Measurements from ENCODE around the gene TEAD4. TPM values are rescaled to one million over a fixed set of nuclear protein-coding genes. Genes with fewer than 3 reads are reported as not detected.
A peak's percentile ranks its signal among the peaks of the same experiment; 100 is the strongest.

TEAD4 gene
- total RNA-seq, 1 experiment from 2014 or later = 96.8 TPM

- no peak for TF ChIP-seq ATF3 (CRISPR knock-in tag; conservative IDR thresholded peaks at IDR 0.05)
- TF ChIP-seq, protein P1, sequence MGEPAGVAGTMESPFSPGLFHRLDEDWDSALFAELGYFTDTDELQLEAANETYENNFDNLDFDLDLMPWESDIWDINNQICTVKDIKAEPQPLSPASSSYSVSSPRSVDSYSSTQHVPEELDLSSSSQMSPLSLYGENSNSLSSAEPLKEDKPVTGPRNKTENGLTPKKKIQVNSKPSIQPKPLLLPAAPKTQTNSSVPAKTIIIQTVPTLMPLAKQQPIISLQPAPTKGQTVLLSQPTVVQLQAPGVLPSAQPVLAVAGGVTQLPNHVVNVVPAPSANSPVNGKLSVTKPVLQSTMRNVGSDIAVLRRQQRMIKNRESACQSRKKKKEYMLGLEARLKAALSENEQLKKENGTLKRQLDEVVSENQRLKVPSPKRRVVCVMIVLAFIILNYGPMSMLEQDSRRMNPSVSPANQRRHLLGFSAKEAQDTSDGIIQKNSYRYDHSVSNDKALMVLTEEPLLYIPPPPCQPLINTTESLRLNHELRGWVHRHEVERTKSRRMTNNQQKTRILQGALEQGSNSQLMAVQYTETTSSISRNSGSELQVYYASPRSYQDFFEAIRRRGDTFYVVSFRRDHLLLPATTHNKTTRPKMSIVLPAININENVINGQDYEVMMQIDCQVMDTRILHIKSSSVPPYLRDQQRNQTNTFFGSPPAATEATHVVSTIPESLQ (CRISPR knock-in tag; IDR thresholded peaks at IDR 0.05) = no peak
- TF ChIP-seq MLX (CRISPR knock-in tag; IDR thresholded peaks at IDR 0.05) = no peak
- peak; percentile 59; the same call in 1 of the 2 replicates for TF ChIP-seq ZBTB21 (CRISPR knock-in tag; IDR thresholded peaks at IDR 0.05; ENCODE audit: borderline replicate concordance)
- TF ChIP-seq HMGA2 (CRISPR knock-in tag; IDR thresholded peaks at IDR 0.05) = no peak
- TF ChIP-seq, protein P2, sequence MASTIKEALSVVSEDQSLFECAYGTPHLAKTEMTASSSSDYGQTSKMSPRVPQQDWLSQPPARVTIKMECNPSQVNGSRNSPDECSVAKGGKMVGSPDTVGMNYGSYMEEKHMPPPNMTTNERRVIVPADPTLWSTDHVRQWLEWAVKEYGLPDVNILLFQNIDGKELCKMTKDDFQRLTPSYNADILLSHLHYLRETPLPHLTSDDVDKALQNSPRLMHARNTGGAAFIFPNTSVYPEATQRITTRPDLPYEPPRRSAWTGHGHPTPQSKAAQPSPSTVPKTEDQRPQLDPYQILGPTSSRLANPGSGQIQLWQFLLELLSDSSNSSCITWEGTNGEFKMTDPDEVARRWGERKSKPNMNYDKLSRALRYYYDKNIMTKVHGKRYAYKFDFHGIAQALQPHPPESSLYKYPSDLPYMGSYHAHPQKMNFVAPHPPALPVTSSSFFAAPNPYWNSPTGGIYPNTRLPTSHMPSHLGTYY (CRISPR knock-in tag; IDR thresholded peaks at IDR 0.05) = no peak
- peak; percentile 79; the same call in 1 of the 2 replicates for TF ChIP-seq TEAD4 (CRISPR knock-in tag; IDR thresholded peaks at IDR 0.05)
- TF ChIP-seq NR1H2 (CRISPR knock-in tag; IDR thresholded peaks at IDR 0.05) = no peak
- TF ChIP-seq PRDM15 (CRISPR knock-in tag; IDR thresholded peaks at IDR 0.05) = peak; percentile 11; the same call in 1 of the 2 replicates
- no peak for TF ChIP-seq ZNF532 (CRISPR knock-in tag; IDR thresholded peaks at IDR 0.05; ENCODE audit: borderline replicate concordance)
- TF ChIP-seq, protein P3, sequence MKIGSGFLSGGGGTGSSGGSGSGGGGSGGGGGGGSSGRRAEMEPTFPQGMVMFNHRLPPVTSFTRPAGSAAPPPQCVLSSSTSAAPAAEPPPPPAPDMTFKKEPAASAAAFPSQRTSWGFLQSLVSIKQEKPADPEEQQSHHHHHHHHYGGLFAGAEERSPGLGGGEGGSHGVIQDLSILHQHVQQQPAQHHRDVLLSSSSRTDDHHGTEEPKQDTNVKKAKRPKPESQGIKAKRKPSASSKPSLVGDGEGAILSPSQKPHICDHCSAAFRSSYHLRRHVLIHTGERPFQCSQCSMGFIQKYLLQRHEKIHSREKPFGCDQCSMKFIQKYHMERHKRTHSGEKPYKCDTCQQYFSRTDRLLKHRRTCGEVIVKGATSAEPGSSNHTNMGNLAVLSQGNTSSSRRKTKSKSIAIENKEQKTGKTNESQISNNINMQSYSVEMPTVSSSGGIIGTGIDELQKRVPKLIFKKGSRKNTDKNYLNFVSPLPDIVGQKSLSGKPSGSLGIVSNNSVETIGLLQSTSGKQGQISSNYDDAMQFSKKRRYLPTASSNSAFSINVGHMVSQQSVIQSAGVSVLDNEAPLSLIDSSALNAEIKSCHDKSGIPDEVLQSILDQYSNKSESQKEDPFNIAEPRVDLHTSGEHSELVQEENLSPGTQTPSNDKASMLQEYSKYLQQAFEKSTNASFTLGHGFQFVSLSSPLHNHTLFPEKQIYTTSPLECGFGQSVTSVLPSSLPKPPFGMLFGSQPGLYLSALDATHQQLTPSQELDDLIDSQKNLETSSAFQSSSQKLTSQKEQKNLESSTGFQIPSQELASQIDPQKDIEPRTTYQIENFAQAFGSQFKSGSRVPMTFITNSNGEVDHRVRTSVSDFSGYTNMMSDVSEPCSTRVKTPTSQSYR (CRISPR knock-in tag; IDR thresholded peaks at IDR 0.05) = no peak
These were observed 14.7 kb upstream of the TEAD4 start (continued) for GRCh38 chr12:2944401-2945047.

Measured in WTC11 (cell line).